ENCODE data around the gene CAMK4.

CAMK4 gene

DNA sequence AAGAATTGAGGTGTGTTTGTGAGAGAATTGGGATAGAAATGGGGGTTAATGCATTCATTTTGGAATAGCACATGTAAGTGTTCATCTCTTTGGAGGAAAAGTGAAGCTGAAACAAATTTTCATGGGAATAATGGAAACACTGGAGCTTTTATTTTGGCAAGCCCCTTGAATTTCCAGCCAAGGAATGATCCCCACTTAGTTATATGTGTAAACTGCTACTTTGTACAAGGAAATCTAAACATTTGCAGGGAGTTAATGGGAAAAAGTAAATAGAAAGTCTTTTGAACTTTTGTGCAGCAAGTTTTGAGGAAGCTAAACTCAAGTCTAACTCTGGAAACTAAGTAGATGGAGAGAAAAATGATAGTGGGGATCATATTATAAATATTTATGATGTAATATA is 44.1 kb downstream of the CAMK4 start:
- Histone ChIP-seq H3K79me2 (no peaks in the 10 kb centered on the region), H2AFZ (no peak overlapping the region), H3K9me3 (ENCODE audit: control insufficient read depth, low read length) (no peaks in the 10 kb centered on the region), H3K4me2 (ENCODE audit: low read length) (no peak overlapping the region), H3K4me3 (ENCODE audit: low read depth, low read length) (no peak overlapping the region), H3K36me3 (ENCODE audit: control insufficient read depth, insufficient read depth, low read length) (no peaks in the 10 kb centered on the region), H3K9ac (no peak overlapping the region), H3K4me1 (no peaks in the 10 kb centered on the region), H3K27me3 (ENCODE audit: control insufficient read depth, insufficient read depth, low read length) (no peaks in the 10 kb centered on the region), H3K27ac (no peak overlapping the region)
- TF ChIP-seq, protein P1, sequence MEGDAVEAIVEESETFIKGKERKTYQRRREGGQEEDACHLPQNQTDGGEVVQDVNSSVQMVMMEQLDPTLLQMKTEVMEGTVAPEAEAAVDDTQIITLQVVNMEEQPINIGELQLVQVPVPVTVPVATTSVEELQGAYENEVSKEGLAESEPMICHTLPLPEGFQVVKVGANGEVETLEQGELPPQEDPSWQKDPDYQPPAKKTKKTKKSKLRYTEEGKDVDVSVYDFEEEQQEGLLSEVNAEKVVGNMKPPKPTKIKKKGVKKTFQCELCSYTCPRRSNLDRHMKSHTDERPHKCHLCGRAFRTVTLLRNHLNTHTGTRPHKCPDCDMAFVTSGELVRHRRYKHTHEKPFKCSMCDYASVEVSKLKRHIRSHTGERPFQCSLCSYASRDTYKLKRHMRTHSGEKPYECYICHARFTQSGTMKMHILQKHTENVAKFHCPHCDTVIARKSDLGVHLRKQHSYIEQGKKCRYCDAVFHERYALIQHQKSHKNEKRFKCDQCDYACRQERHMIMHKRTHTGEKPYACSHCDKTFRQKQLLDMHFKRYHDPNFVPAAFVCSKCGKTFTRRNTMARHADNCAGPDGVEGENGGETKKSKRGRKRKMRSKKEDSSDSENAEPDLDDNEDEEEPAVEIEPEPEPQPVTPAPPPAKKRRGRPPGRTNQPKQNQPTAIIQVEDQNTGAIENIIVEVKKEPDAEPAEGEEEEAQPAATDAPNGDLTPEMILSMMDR (IDR thresholded peaks at IDR 0.05), result no peak

DNA sequence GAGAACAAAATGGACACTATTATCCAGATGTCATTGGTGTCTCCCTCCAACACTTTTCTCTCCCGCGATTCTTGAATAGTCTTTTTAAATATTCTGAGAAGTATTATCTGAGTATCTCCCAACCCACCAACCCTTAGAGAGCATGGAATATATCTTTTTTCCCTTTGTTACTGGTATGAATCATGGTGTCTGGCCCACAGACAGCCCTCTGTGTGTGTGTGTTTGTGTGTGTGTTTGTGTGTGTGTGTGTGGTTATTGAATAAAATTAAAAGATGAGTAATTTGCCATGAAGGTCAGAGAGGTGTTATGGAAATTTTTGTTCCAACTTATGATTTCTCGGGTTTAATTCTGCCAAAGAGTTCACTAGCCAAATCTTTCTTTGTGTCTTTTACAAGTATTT is 47.7 kb downstream of the CAMK4 start:
- Histone ChIP-seq H3K27me3 (ENCODE audit: control insufficient read depth, insufficient read depth, low read length) (no peaks in the 10 kb centered on the region), H2AFZ (no peak overlapping the region), H3K27ac (no peak overlapping the region), H3K4me2 (ENCODE audit: low read length) (no peak overlapping the region), H3K79me2 (no peaks in the 10 kb centered on the region), H3K9me3 (ENCODE audit: control insufficient read depth, low read length) (no peaks in the 10 kb centered on the region), H3K4me1 (no peaks in the 10 kb centered on the region), H3K36me3 (ENCODE audit: control insufficient read depth, insufficient read depth, low read length) (no peaks in the 10 kb centered on the region), H3K9ac (no peak overlapping the region), H3K4me3 (ENCODE audit: low read depth, low read length) (no peak overlapping the region)
- TF ChIP-seq, protein P1 (IDR thresholded peaks at IDR 0.05), result no peak

- H3K9ac ChIP-seq, result no peak overlapping the region
- H3K4me3 ChIP-seq (ENCODE audit: low read depth, low read length), result no peak overlapping the region
- H3K9me3 ChIP-seq (ENCODE audit: control insufficient read depth, low read length), result no peaks in the 10 kb centered on the region
- no peaks in the 10 kb centered on the region for H3K4me1 ChIP-seq
- H3K4me2 ChIP-seq (ENCODE audit: low read length), result no peak overlapping the region
- no peak overlapping the region for H2AFZ ChIP-seq
- TF ChIP-seq, protein P1 (IDR thresholded peaks at IDR 0.05), result no peak
- H3K79me2 ChIP-seq, result no peaks in the 10 kb centered on the region
- H3K27me3 ChIP-seq (ENCODE audit: control insufficient read depth, insufficient read depth, low read length), result no peaks in the 10 kb centered on the region
- H3K36me3 ChIP-seq (ENCODE audit: control insufficient read depth, insufficient read depth, low read length), result no peaks in the 10 kb centered on the region
- H3K27ac ChIP-seq, result no peak overlapping the region
These were observed 52.9 kb downstream of the CAMK4 start for GRCh38 chr5:111277061-111277460.

DNA sequence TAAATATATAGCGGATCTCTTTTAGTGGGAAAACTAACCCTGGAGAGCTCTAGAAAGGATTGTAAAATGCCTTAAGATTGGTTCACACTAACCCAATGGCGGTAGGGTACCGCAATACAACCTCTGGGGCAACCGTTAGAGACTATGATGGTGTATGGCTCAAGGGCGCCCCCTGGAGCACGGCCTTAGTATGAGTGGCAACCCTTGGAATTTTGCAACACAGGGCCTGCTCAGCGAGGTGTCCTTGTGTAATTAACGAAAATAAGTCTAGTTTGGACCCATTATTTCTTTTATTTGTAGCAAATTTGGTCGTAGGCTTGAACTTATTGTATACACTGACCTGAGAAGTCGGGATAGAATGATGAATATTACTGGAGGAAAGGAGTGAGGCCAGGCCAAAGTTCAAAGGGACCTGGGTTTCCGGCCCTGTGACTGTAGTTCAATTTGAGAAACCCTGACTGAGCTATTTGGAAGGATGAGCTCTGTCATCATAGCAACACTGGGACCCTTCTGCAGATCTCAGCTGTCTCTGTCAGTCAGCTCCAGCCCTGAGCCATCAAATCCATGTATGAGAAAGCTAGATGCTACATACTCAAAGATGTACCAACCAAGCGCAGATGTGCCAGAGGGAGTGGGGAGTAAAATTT is 54.8 kb downstream of the CAMK4 start:
- no peak overlapping the region for H3K4me2 ChIP-seq (ENCODE audit: low read length)
- TF ChIP-seq, protein P1 (IDR thresholded peaks at IDR 0.05), result peak; percentile 69
- H3K27ac ChIP-seq, result no peak overlapping the region
- H3K36me3 ChIP-seq (ENCODE audit: control insufficient read depth, insufficient read depth, low read length), result no peaks in the 10 kb centered on the region
- no peaks in the 10 kb centered on the region for H3K9me3 ChIP-seq (ENCODE audit: control insufficient read depth, low read length)
- H3K79me2 ChIP-seq, result no peaks in the 10 kb centered on the region
- H3K9ac ChIP-seq, result no peak overlapping the region
- no peak overlapping the region for H3K4me3 ChIP-seq (ENCODE audit: low read depth, low read length)
- H2AFZ ChIP-seq, result no peak overlapping the region
- H3K4me1 ChIP-seq, result no peaks in the 10 kb centered on the region
- H3K27me3 ChIP-seq (ENCODE audit: control insufficient read depth, insufficient read depth, low read length), result no peaks in the 10 kb centered on the region

DNA sequence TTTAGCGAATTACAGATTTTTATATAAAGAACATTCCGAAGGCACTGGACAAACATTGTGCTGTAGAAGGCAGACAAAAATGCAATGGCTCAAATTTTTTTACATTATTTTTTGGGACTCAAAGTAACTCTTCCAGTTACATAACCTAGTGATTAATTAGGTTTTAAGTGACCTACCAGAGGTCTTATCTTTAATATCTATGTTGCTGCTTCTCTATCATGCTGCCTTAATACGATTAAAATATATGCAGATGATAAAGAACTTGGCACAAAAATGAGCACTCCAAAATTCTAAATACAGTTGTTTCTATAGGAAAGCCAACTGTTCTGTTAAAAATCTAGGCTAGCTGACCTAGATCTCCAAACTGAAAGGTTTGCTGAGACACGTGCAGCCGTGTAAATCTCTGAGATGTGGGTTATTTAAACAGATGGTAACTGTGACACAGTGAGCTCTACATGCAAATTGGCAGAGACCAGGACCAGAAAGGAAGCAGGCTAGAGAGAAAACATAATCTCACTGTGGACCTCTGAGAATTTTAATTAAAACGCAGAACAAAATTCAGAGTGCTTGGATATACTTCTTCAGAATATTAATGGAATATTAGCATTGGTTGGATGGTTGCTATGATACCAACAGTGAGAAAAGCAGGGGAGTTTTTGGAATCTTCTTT is 56.2 kb downstream of the CAMK4 start:
- H3K4me2 ChIP-seq (ENCODE audit: low read length), result no peak overlapping the region
- no peaks in the 10 kb centered on the region for H3K9me3 ChIP-seq (ENCODE audit: control insufficient read depth, low read length)
- TF ChIP-seq, protein P1 (IDR thresholded peaks at IDR 0.05), result no peak

More for the DNA sequence above, 56.2 kb downstream of the CAMK4 start:
- Histone ChIP-seq H3K36me3 (ENCODE audit: control insufficient read depth, insufficient read depth, low read length) (no peaks in the 10 kb centered on the region), H3K79me2 (no peaks in the 10 kb centered on the region), H3K27ac (no peak overlapping the region), H2AFZ (no peak overlapping the region), H3K4me1 (no peaks in the 10 kb centered on the region), H3K27me3 (ENCODE audit: control insufficient read depth, insufficient read depth, low read length) (no peaks in the 10 kb centered on the region), H3K4me3 (ENCODE audit: low read depth, low read length) (no peak overlapping the region), H3K9ac (no peak overlapping the region)
